ENCODE measurements around the gene TAX1BP3. TPM values are rescaled to one million over a fixed set of nuclear protein-coding genes. Genes with fewer than 3 reads are reported as not detected.

TAX1BP3 gene
- total RNA-seq, 2 experiments from 2014 or later = 16.1 to 18.0 TPM

DNA sequence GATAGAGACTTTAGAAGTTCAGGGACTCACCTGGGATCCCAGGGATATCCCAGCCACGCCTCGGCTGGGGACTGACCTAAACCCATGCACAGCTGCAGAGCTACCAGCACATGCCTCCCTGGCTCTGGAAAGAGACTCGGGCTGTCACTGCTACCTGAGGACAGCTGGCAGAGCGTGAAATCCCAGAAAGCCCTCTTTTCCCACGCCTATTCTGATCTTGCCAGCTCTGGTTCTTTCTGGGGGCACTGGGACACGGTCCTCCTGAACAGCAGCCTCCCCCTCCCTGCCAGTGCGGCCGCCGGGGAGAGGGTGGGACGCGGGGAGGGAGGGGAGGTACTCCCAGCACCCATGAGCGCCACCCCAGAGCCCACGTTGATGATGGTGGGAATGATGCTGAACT, 16.8 kb upstream of the TAX1BP3 start:
- Mint-ChIP-seq H3K4me3 (no peak overlapping the region), H3K4me1 (ENCODE audit: low read depth) (peaks cover 21% of the 10 kb centered on the region), H3K9me3 (ENCODE audit: insufficient read depth) (no peaks in the 10 kb centered on the region), H3K36me3 (ENCODE audit: low read depth) (peaks cover 4% of the 10 kb centered on the region), H3K27ac (no peak overlapping the region), H3K27me3 (ENCODE audit: low read depth) (no peaks in the 10 kb centered on the region)
- ChIA-PET POLR2A (no interaction called here), CTCF (interaction anchor here (0.7 to 1.0 kb wide), 2 partner anchors 38 to 42 kb away, joined by 3 to 4 read pairs; partner anchors contain the start of gene HASPIN)
- no peak for ATAC-seq
- no peak for DNase-seq

GRCh38 chr17:3683054-3683511, 14.7 kb upstream of the TAX1BP3 start:
- DNase-seq (peak; percentile 74), ATAC-seq (peak; percentile 90)
- no peaks in the 10 kb centered on the region for H3K27me3 Mint-ChIP-seq (ENCODE audit: low read depth)
- H3K9me3 Mint-ChIP-seq (ENCODE audit: insufficient read depth) = no peaks in the 10 kb centered on the region
- no peak overlapping the region for H3K4me3 Mint-ChIP-seq
- peaks cover 25% of the 10 kb centered on the region for H3K4me1 Mint-ChIP-seq (ENCODE audit: low read depth)
- POLR2A ChIA-PET = interaction anchor here (0.6 kb wide), 1 partner anchor 41 kb away, joined by 3 read pairs; the partner anchor contains the start of gene HASPIN
- CTCF ChIA-PET = interaction anchor here (0.6 to 2.2 kb wide), 29 partner anchors 8 to 231 kb away, joined by 3 to 29 read pairs (median 4); partner anchors contain the start of genes HASPIN, NCBP3 and P2RX5
- no peak overlapping the region for H3K27ac Mint-ChIP-seq
- H3K36me3 Mint-ChIP-seq (ENCODE audit: low read depth) = peaks cover 2% of the 10 kb centered on the region

GRCh38 chr17:3682033-3682432, 13.7 kb upstream of the TAX1BP3 start:
- DNase-seq = no peak
- Mint-ChIP-seq H3K27ac (no peak overlapping the region), H3K4me3 (no peak overlapping the region), H3K27me3 (ENCODE audit: low read depth) (no peaks in the 10 kb centered on the region), H3K9me3 (ENCODE audit: insufficient read depth) (no peaks in the 10 kb centered on the region), H3K36me3 (ENCODE audit: low read depth) (peaks cover 2% of the 10 kb centered on the region), H3K4me1 (ENCODE audit: low read depth) (peaks cover 25% of the 10 kb centered on the region)
- POLR2A ChIA-PET = no interaction called here
- ATAC-seq = no peak
- CTCF ChIA-PET = interaction anchor here (0.8 to 2.2 kb wide), 16 partner anchors 8 to 164 kb away, joined by 3 to 29 read pairs (median 6); partner anchors contain the start of genes HASPIN, NCBP3 and P2RX5

DNA sequence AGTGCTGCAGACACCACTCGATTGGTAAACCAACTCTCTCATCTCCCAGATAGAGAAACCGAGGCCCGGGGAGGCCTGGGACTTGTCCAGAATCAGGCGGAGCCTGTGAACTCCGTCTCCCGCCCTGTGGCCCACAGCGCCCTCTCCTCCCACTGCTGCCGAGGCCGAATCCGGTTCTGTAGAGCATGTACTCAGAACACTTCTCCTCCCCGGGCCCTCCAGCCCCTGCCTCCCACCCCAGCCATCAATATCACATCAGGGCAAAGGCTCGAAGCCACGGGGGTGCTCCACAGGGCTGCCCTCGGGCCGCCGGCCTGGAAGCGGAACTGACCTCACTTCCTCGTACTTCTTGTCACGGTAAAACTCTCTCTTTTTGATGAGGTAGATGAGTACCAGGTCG, 13.2 kb upstream of the TAX1BP3 start:
- POLR2A ChIA-PET = no interaction called here
- Mint-ChIP-seq H3K4me1 (ENCODE audit: low read depth) (peaks cover 25% of the 10 kb centered on the region), H3K36me3 (ENCODE audit: low read depth) (peaks cover 2% of the 10 kb centered on the region), H3K9me3 (ENCODE audit: insufficient read depth) (no peaks in the 10 kb centered on the region), H3K27me3 (ENCODE audit: low read depth) (no peaks in the 10 kb centered on the region), H3K4me3 (no peak overlapping the region), H3K27ac (no peak overlapping the region)
- CTCF ChIA-PET = no interaction called here
- DNase-seq (no peak), ATAC-seq (no peak)

DNA sequence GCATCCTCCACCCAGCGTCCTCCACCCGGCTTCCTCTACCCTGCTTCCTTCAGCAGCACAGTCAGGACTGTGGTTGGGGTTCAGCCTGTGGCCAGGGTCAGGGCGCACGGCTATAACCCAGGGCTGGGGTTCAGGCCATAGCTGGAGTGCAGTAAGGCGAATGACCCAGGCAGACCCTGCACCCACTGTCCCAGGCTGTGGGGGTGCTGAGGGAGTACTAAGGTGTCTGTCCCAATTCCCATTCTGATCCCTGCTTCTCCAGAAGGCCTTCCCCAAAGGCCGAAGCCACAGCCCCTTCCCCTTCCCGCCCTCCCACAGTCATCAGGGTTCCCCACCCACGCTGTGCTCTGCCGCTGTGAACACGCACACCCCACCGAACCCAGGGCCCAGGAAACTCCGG, 12.7 kb upstream of the TAX1BP3 start:
- DNase-seq = no peak
- ChIA-PET CTCF (no interaction called here), POLR2A (no interaction called here)
- Mint-ChIP-seq H3K4me1 (ENCODE audit: low read depth) (peaks cover 25% of the 10 kb centered on the region), H3K27ac (no peak overlapping the region), H3K27me3 (ENCODE audit: low read depth) (no peaks in the 10 kb centered on the region), H3K4me3 (no peak overlapping the region), H3K36me3 (ENCODE audit: low read depth) (peaks cover 2% of the 10 kb centered on the region), H3K9me3 (ENCODE audit: insufficient read depth) (no peaks in the 10 kb centered on the region)
- ATAC-seq = no peak

DNA sequence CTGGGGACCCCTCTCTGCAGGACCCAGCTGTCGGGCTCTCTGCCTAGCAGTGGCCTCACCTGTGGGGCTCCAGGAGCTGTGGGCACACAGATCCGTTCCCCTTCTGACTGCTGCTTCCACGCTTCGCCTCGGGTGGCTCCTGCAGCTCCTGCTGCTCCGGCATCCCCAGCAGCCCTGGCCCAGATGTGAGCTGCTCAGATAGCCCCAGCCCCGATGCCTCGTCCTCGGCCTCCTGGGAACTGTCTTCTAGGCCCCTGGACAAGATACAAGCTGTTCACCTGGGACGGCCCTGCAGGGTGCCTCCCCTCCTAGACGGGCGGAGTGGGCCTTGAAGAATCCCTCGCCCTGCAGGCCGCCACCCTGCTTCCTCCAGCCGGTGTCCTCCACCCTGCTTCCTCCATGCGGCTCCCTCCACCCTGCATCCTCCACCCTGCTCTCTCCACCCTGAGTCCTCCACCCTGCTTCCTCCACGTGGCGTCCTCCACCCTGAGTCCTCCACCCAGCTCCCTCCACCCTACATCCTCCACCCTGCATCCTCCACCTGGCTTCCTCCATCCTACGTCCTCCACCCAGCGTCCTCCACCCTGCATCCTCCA, 11.3 kb upstream of the TAX1BP3 start:
- ChIA-PET POLR2A (interaction anchor here (1.0 to 2.9 kb wide), 2 partner anchors 10 to 43 kb away, joined by 3 to 11 read pairs; partner anchors contain the start of genes EMC6 and TAX1BP3), CTCF (interaction anchor here (1.9 kb wide), 1 partner anchor 58 kb away, joined by 9 read pairs; no protein-coding TSS in a partner anchor)
- H3K4me3 Mint-ChIP-seq = no peak overlapping the region

GRCh38 chr17:3678821-3679530, 10.6 kb upstream of the TAX1BP3 start:
- Mint-ChIP-seq H3K4me3 (no peak overlapping the region), H3K4me1 (ENCODE audit: low read depth) (peaks cover 25% of the 10 kb centered on the region), H3K36me3 (ENCODE audit: low read depth) (peaks cover 2% of the 10 kb centered on the region), H3K9me3 (ENCODE audit: insufficient read depth) (no peaks in the 10 kb centered on the region), H3K27me3 (ENCODE audit: low read depth) (no peaks in the 10 kb centered on the region), H3K27ac (no peak overlapping the region)
- DNase-seq (no peak), ATAC-seq (no peak)
- ChIA-PET CTCF (interaction anchor here (1.0 to 1.9 kb wide), 2 partner anchors 59 to 630 kb away, joined by 3 to 9 read pairs; no protein-coding TSS in a partner anchor), POLR2A (interaction anchor here (1.0 to 2.9 kb wide), 2 partner anchors 10 to 44 kb away, joined by 3 to 11 read pairs; partner anchors contain the start of genes EMC6 and TAX1BP3)

More for the DNA sequence above, 11.3 kb upstream of the TAX1BP3 start:
- ATAC-seq = no peak
- no peak for DNase-seq
- H3K4me1 Mint-ChIP-seq (ENCODE audit: low read depth) = peaks cover 25% of the 10 kb centered on the region
- H3K9me3 Mint-ChIP-seq (ENCODE audit: insufficient read depth) = no peaks in the 10 kb centered on the region
- peak overlapping the region; percentile 45 for H3K27ac Mint-ChIP-seq
- peaks cover 2% of the 10 kb centered on the region for H3K36me3 Mint-ChIP-seq (ENCODE audit: low read depth)
- no peaks in the 10 kb centered on the region for H3K27me3 Mint-ChIP-seq (ENCODE audit: low read depth)

- H3K27ac Mint-ChIP-seq = no peak overlapping the region
- CTCF ChIA-PET = interaction anchor here (1.0 to 1.9 kb wide), 2 partner anchors 60 to 630 kb away, joined by 3 to 9 read pairs; no protein-coding TSS in a partner anchor
- POLR2A ChIA-PET = interaction anchor here (2.9 kb wide), 1 partner anchor 9 kb away, joined by 11 read pairs; the partner anchor contains the start of genes EMC6 and TAX1BP3
These were observed 9.9 kb upstream of the TAX1BP3 start for GRCh38 chr17:3678095-3678820.

GRCh38 chr17:3675886-3676285, 7.5 kb upstream of the TAX1BP3 start:
- ATAC-seq (no peak), DNase-seq (no peak)
- no peak overlapping the region for H3K27ac Mint-ChIP-seq
- CTCF ChIA-PET = no interaction called here
- H3K4me3 Mint-ChIP-seq = no peak overlapping the region
- POLR2A ChIA-PET = no interaction called here
- peaks cover 3% of the 10 kb centered on the region for H3K4me1 Mint-ChIP-seq (ENCODE audit: low read depth)
- H3K36me3 Mint-ChIP-seq (ENCODE audit: low read depth) = no peaks in the 10 kb centered on the region
- no peaks in the 10 kb centered on the region for H3K27me3 Mint-ChIP-seq (ENCODE audit: low read depth)
- no peaks in the 10 kb centered on the region for H3K9me3 Mint-ChIP-seq (ENCODE audit: insufficient read depth)

More at GRCh38 chr17:3678095-3678820, 9.9 kb upstream of the TAX1BP3 start:
- Mint-ChIP-seq H3K4me1 (ENCODE audit: low read depth) (peaks cover 22% of the 10 kb centered on the region), H3K36me3 (ENCODE audit: low read depth) (peaks cover 2% of the 10 kb centered on the region), H3K9me3 (ENCODE audit: insufficient read depth) (no peaks in the 10 kb centered on the region), H3K27me3 (ENCODE audit: low read depth) (no peaks in the 10 kb centered on the region), H3K4me3 (no peak overlapping the region)
- DNase-seq = no peak
- no peak for ATAC-seq

DNA sequence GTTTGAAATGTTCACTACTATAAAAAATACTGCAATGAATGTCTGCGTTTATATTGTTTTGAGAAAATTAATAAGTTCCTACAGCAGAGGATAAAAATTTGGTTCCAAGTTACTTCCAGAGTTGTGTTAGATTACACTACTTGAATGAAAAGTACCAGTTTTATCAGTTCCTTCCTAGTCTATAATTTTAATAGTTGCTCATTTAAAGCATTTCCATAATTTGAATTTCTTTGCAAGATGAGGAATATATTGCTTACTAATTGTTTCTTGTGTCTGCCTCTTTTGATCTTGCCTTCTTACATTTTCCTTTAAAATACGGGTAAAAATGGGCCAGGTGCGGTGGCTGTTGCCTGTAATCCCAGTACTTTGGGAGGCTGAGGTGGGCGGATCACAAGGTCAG, 4.2 kb upstream of the TAX1BP3 start:
- no peak for DNase-seq
- Mint-ChIP-seq H3K4me1 (ENCODE audit: low read depth) (peaks cover 20% of the 10 kb centered on the region), H3K27me3 (ENCODE audit: low read depth) (no peaks in the 10 kb centered on the region), H3K36me3 (ENCODE audit: low read depth) (peaks cover 13% of the 10 kb centered on the region), H3K9me3 (ENCODE audit: insufficient read depth) (no peaks in the 10 kb centered on the region), H3K27ac (no peak overlapping the region), H3K4me3 (no peak overlapping the region)
- POLR2A ChIA-PET = no interaction called here
- ATAC-seq = no peak
- CTCF ChIA-PET = no interaction called here

DNA sequence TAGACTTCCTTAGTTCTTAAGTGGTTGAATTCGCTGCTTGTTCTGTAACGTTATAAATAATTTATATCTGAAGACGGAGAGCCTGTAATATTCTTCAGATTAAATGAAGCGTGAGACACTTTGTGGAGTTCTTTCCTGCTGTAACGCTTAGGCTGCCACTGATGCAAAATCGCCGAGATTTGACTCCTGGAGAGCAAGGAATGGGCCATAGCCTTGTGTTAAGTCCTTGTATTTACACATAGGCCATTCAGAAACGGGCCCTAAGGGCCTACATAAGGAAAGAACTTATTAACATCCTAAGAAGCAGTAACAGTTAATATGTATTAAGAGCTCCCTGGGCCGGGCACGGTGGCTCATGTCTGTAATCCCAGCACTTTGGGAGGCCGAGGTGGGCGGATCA, 1.2 kb upstream of the TAX1BP3 start:
- ChIA-PET POLR2A (interaction anchor here (1.9 kb wide), 1 partner anchor 9 kb away, joined by 11 read pairs; no protein-coding TSS in a partner anchor), CTCF (interaction anchor here (1.2 kb wide), 1 partner anchor 620 kb away, joined by 3 read pairs; no protein-coding TSS in a partner anchor)
- peak overlapping the region; percentile 84 for H3K27ac Mint-ChIP-seq
- H3K4me1 Mint-ChIP-seq (ENCODE audit: low read depth) = peaks cover 23% of the 10 kb centered on the region
- no peak for ATAC-seq
- H3K27me3 Mint-ChIP-seq (ENCODE audit: low read depth) = no peaks in the 10 kb centered on the region
- H3K36me3 Mint-ChIP-seq (ENCODE audit: low read depth) = peaks cover 13% of the 10 kb centered on the region
- H3K9me3 Mint-ChIP-seq (ENCODE audit: insufficient read depth) = no peaks in the 10 kb centered on the region
- DNase-seq = no peak
- peak overlapping the region; percentile 91 for H3K4me3 Mint-ChIP-seq
